SH-SY5Y (cell line): ENCODE data around the gene BCKDK.

Experiments used
- GATA2 ChIP-seq: IDR thresholded peaks from 2 replicates; pipeline ENCODE4 v1.6.1; 2011; ENCODE audit warnings: mild to moderate bottlenecking, low read depth, low read length
- GATA3 ChIP-seq: IDR thresholded peaks from 2 replicates; pipeline ENCODE4 v1.6.1; 2011; ENCODE audit warnings: low read depth, mild to moderate bottlenecking, low read length, moderate library complexity

The BCKDK gene

DNA sequence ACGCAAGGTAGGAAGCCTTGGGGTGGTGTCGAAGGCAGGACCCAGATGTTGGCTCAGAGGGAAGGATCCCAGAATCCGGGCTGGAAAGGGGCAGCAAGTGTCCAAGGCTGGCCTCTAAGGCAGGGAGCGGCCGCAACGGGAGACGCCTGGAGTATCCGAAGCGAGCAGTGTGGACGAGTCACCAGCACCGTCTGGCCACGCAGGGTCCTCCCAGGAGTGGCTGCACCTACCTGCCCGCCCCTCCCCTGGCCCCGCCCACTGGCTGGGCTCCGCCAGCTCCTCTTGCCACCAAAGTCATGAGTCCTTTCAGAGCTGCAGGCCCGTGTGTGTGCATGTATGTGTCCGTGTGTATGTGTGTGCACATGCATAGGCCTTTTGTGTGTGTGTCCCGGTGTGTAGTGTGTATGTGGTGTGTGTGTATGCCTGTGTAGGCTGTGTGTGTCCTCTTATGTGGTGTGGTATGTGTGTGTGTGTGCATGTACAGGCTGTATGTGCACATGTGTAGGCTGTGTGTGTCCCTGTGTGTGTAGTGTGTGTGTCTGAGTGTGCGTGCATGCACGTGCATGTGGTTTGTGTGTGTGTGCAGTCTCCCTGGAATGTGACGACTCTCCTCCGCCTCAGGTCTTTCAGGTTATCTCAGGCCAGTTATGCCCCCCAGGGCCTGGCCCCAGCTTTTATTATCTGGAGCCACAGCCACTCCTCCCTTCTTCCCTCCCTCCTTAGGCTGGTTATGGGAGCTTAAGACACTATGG, 27.5 kb downstream of the BCKDK start, which contains the start of gene PRSS8:
Gene PRSS8, minus strand, starts transcription at position 193 of the 752 bp plus-strand sequence. CDS start 229 bp downstream, outside the sequence.
- TF ChIP-seq GATA2 (no peak), GATA3 (no peak)

DNA sequence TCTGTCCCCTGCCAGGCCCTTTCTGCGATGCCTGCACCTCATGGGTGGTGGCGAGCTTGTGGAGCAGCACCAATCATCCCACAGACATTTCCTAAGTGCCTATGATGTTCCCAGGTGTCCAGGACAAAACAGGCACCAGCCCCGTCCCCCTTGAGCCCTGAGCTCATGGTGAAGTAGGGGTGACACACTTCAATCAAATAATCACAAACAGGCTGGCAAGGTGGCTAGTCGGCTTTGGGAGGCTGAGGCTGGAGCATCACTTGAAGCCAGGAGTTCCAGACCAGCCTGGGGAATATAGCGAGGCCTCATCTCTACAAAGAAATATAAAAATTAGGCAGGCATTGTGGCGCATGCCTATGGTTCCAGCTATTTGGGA, 28.1 kb downstream of the BCKDK start:
- TF ChIP-seq GATA3 (no peak), GATA2 (no peak)

DNA sequence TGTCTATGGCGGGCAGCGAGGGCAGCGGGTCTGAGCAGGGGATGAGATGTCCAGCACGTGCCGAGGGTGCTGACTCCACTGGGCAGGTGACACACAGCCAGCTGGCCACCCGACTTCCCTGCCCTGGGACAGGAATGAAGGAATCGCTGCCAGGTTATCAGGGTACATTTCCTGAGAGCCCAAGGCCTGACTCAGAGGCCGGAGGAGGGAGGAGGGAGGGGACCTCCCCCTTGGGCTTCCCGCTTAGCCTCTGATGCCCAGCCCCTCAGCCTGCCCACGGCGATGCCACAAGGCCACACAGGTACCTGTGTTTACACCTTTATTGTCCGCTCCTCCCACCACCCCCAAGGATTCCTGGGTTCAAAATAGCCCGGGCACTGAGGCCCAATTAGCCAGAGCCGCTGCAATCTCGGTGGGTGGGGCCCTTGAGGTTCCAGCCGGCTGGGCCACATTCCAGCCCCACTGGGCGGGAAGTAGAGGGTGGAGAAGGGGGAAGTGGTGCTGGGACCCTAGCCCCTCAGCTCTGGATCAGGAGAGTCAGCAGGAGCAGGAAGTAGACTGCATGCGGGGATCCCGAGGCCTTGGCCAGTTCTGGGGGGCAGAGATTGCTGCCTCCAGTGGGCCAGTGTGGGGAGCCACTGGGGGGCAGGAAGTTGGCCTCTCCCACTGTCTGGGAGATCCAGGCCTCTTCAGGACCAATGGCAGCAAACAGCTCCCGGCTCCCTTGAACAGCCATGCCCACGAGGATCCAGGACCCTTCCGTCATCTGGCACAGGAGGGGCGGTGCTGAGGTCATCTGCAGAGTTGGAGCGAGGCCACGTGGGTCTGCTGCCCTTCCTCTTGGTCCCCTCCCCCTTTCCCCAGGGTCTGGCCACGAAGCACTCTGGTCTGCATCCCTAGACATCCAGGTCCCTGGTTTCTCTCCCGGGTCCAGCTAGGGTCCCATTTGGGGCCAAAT, 30.7 kb downstream of the BCKDK start:
- no peak for TF ChIP-seq GATA2
- no peak for TF ChIP-seq GATA3

DNA sequence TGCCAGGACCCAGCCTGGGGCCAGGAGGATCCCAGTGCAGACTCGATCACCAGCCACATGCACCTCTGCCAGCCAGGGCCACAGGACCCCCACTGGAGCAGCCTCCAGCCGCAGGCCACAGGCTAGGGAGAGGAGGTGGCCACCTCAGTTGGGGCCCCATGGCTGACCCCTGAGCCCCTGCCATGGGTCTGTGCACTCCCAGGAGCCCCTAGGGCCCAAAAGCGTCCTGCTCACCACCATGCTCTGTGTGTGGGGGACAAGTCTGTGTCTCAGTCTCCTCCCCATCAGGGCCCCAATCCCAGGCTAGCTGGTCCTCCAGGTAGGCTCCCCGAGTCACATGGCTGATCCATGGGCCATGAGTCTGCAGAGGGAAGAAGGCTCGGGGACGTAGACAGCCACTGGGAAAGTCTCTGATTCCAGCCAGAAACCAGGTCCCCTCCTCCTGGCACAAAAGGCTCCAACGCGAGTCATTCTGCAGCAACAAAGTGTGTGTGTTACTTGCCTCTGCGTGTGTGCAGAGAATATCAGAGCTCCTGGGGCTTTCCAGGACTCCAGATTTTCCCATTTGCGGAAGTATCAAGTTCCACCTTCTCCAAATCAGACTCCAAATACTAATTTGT, 33.4 kb downstream of the BCKDK start:
- no peak for TF ChIP-seq GATA2
- no peak for TF ChIP-seq GATA3

DNA sequence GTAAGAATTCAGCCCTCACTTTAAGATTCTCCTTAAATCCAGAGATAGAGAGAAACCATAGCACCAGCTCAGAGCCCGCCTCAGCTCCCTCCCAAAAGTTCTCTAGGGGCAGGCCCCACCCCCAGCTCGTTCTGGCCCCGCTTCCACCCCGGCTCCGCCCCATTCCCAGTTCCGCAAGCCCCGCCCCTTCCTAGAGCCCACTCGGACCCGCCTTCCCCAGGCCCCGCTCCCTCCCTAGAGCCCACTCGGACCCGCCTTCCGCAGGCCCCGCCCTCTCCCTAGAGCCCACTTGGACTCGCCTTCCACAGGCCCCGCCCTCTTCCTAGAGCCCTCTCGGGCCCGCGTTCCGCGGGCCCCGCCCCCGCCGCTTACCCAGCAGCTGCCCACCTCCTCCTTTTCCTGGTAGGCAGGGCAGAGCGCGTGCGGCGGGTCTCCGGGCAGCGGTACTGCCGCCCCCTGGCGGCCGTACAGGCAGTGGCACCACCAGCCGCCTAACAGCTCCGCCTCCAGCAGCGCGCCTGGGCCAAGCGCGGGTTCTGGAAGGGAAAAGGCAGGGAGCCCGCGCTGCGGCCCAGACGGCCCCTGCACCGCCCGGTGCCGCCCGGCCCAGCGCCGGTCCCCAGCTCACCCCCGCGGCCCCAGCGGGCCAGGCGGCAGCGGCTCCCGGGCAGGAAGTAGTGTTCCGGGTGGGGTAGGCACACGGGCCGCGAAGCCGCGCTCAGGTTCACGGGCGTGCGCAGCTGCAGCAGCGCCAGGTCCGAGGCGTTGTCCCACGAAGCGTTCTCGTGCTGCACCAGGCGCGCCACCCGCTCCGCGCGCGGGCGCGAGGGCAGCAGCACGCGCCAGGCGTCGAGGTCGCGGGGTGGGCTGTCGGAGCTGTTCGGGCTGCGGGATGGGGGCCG, 34.2 kb downstream of the BCKDK start:
- TF ChIP-seq GATA2 (no peak), GATA3 (no peak)

DNA sequence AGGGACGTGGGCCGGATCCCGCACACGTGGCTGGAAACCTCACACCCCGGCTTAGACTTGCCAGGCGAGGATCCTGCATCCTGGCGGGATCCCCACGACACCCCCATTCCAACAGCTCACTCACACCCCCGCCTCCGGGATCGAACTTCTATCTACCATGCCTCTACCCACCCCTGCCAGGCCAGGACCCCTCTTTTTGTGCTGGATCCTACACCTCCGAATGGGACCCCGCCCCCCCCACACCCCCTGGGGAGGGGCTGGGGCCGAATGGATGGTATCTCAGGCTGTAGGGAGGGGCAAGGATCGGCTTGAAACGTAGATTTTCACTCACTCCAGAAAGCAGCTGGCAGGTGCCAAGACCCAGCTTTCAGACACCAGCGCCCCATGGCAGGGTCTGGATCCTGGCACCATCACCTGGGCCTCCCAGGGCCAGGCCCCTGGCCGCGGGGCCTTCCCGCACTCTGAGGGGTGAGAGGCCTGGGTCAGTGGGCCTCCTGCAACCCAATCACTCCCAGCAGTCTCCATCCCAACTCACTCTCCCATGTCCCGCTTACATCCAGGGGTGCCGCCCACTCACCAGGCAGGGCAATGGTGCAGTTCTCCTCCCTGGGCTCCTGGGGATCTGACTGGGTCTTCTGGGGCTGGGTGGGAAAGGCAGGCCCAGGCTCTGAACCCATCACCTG, 35.0 kb downstream of the BCKDK start:
- no peak for TF ChIP-seq GATA3
- no peak for TF ChIP-seq GATA2

DNA sequence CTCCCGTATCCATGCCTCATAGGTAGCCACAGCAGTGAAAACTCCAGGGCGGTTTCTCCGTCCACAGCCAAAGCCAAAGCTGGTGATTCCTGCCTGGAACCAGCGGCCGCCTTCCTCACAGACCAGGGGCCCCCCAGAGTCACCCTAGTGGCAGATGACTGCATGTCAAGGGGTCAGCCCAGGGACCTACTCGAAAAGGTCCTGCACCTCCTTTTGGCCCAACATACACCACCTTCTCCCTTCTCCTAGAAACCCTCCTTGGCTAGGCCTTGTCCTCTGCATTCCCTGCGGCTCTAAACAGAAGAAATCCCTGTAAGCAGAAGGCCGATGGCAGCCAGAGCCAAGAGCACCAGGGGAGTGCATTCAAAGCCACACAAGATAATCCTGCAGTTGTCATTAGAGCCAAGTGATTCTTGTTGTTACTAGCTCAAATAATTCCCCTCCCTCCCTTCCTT, 35.5 kb downstream of the BCKDK start:
- TF ChIP-seq GATA2 (no peak), GATA3 (no peak)

DNA sequence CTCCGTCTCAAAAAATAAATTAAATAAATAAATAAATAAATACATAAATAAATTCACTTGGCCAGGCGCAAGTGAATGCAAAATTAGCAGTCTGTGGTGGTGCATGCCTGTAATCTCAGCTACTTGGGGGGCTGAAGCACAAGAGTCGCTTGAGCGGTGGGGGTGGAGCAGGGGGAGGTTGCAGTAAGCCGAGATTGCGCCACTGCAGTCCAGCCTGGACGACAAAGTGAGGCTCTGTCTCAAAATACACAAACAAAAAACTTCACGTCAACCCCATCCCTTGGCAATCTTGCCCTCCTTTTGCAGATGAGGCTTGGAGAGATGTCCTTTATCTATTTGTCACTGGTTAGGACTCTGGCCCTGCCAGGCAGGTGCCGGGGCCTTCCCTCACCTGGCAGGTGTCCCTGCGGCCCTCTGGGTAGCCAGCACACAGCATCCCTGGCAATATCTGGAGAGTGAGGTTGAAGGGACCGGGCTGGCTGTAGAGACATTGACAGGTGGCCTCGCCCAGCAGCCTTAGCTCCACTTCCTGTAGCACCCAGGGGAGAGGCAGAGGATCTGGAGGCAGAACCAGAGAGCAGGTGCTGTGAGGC, 37.3 kb downstream of the BCKDK start:
- TF ChIP-seq GATA3 (no peak), GATA2 (no peak)

DNA sequence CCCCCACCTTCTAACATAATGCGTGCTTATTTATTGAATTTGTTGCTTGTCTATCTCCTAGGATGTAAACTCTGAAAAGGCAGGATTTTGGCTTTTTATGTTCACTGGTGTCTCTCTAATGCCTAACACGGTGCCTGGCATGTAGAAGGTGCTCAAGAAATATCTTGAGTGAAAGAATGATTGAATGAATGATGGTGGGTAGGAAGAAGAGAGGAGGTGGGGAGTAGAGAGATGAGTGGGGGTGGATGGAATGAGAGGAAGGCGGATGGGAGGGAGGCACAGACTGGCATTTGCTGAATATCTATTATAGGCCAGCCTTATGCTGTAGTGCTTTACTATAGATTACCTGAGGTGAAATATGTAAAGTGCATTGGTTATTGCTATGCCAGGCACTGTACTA, 39.4 kb downstream of the BCKDK start:
- TF ChIP-seq GATA3: no peak
- TF ChIP-seq GATA2: no peak

DNA sequence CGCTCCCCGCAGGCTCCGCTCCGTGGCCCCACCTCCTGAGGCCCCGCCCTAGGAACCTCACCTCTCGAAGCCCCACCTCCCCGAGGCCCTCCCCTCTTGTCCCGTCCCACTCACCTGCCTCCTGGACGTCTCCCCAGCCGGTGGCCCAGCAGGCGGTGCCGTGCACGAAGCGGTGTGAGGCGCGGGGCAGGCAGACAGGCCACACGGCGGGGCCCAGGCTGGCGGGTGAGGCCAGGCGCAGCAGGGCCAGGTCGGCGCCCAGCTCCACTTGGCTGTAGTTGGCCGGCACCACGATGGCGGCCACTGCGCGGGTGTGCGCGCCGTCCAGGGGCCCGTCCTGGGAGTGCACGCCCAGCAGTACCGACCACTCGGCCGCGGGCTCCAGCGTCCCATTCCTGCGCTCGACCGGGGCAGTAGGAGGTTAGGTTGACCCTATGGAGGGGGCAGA, 40.1 kb downstream of the BCKDK start:
- TF ChIP-seq GATA3: no peak
- TF ChIP-seq GATA2: no peak

DNA sequence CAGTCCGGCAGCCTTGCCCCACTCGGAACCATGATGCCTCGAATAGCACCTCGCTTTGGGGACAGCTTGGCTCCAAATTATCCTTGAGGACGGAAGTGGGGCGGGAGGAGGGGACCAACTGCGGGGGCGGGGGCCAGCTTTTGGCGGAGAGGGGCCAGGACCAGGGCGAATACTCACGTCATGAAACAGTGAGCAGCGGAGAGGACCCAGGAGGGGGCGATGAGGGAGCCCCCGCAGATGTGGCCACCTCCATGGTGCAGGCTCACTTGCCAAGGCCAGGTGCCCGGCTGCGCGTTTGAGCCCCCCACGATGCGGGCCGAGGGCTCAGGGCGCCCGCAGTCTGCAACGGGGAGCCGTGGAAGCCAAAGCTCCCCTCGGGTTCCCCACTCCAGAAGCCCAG, 40.7 kb downstream of the BCKDK start:
- TF ChIP-seq GATA3 (no peak), GATA2 (no peak)

DNA sequence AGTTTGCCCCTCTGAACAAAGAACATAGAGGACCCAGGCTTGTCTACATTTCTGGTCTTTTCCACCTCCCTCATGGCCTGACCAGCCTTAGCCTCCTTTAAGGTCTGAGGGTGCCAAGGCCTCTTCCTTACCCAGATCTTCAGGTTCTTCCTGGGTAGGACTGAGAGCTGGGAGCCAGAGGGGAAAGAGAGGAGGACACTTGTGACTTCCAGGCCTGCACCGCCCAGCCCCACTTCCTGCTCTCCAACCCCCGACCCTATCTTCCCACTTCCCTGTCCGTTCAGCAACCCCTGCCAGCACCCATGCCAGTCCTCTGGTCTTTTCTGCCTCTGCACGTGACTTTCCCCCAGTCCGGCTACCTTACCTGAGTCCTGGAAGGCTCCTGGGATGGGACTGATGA, 41.1 kb downstream of the BCKDK start:
- TF ChIP-seq GATA3 (no peak), GATA2 (no peak)
